Middle frontal gyrus (tissue), 1 donor: ENCODE data around the gene TMEM18.

Experiments used
- DNase-seq: peaks from one replicate; pipeline ENCODE4 v3.0.0-alpha.2; 2015; ENCODE audit warnings: low spot score; ENCODE audit errors: extremely low spot score

Gene TMEM18

DNA sequence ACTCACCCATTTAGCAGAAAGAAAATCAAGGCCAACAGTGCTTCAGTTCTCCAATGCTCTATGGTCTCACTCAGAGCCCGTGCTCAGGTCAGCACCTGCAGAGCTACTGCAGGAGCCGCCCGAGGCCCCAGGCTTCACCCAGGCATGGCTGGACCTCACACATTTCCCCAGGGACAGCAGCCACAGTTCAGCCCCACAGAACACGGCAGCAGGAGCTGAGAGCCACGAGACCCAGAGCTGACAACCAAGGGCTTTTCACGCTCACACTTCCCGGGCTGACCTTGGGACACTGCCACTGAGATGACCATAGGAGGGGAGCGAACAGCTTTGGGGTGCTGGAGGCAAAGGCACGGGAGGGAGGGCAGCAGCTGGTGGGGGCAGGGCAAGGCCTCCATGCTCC is 4.2 kb downstream of the TMEM18 start:
- DNase-seq = no peak

- DNase-seq = no peak
Observed at GRCh38 chr2:672606-672905, 4.7 kb downstream of the TMEM18 start.

DNA sequence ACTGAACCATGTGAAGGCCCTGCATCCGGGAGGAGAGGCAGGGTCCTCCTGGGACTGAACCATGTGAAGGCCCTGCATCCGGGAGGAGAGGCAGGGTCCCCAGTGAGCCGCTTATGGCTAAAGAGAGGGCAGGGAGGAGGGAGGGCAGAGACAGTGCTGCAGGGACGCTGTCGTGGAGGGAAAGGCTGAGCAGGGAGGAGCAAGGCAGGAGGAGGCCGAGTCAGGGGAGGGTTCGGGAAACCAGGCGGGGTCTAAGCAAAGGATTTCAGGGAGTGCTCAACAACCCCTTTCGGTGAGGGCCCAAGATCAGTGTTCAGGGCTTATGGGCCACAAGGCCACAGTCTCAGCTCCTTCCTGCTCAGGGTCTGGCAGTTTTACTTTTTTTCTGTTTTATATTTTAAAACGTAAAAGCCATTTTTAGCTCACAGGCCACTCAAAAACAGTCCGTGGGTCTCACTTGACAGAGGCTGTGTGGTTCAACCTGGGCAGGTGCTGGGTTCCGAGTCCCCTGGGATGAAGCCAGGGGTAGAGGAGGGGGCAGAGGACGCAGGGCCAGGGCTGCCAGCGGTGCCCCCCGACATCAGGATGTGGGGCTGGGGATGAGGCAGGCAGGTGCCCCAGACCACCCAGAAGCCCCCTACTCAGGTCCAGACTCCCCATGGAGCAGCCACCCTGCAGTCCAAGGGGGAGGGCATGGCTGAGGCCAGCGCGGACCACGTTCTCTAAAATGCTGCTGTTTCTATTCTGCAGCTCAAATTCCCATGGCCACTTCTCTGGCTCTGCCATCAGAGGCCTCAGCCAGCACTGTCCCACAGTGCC is 5.2 kb downstream of the TMEM18 start:
- DNase-seq = no peak

DNA sequence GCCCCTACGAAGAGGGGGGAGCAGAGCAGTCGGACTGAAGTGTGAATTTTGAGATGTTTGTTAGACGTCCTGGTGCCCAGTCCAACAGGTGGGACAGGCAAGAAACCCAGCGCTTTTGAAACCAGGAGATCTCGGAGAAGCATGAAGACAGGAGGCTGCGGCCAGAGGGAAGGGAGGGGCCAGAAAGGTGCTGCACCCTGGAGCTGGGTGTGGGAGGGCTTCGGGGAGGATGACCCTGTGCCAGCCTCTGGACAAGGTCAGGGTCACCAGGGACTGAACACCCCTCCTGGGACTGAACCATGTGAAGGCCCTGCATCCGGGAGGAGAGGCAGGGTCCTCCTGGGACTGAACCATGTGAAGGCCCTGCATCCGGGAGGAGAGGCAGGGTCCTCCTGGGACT is 6.1 kb downstream of the TMEM18 start:
- DNase-seq = no peak

- DNase-seq = no peak
Observed at GRCh38 chr2:670637-671036, 6.6 kb downstream of the TMEM18 start.

DNA sequence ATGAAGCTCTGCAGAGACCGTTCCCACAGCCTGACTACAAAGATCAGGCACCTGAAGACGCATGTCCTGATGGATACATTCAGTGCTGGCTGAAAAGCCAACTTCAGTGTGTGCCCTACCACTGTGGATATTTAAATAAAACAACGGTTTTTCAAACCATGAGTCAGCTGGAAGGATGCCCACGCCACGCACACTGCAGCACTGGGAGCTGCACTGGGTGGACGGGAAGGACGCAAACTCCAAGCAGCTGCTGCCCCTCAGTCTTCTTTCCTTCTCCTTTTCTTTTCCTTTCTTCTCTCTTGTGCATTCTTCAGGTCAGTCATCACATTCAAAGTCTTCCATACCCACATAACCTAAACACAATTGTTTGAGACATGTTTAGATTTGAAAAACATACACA is 7.9 kb downstream of the TMEM18 start:
- no peak for DNase-seq

DNA sequence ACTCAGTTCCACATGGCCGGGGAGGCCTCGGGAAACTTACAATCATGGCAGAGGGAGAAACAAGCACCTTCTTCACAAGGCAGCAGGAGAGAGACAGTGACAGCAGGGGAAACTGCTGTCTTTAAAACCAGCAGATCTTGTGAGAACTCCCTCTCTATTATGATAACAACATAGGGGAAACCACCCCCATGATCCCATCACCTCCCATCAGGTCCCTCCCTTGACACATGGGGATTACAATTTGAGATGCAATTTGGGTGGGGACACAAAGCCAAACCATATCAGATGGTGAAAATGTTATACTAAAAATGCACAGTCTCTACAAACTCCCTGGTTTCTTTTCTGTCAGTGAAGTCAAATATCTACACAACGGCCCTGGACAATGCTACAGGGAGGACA is 9.2 kb downstream of the TMEM18 start:
- DNase-seq = no peak

DNA sequence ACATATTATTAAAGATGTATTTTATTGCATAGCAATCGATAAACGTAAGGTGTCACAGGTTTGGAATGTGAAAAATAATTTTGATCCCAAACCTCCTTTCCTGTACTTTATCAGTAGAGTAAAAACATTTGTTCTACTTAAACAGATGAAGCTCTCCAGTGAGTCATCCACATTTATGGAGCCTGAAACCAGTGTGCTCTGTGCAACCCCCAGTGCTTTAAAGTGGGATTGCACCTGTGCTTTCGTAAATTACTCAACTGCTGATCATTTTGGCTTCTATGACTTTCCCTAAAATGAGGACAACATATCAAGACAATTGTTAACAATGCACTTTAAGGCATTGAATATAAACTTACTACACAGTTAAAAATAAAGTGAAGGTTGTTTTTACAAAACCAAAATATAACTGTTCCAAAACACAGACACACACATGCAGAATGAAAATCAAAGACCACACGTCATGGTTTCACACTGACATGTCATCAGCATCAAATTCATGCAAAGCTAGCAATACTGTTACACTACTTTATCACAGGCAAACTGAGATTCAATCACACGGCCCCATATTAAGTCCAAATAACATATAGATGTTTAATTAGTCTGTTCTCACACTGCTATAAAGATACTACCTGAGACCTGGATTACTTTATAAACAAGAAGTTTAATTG is 9.7 kb downstream of the TMEM18 start:
- no peak for DNase-seq

- no peak for DNase-seq
Observed at GRCh38 chr2:666441-666840, 10.8 kb downstream of the TMEM18 start.

DNA sequence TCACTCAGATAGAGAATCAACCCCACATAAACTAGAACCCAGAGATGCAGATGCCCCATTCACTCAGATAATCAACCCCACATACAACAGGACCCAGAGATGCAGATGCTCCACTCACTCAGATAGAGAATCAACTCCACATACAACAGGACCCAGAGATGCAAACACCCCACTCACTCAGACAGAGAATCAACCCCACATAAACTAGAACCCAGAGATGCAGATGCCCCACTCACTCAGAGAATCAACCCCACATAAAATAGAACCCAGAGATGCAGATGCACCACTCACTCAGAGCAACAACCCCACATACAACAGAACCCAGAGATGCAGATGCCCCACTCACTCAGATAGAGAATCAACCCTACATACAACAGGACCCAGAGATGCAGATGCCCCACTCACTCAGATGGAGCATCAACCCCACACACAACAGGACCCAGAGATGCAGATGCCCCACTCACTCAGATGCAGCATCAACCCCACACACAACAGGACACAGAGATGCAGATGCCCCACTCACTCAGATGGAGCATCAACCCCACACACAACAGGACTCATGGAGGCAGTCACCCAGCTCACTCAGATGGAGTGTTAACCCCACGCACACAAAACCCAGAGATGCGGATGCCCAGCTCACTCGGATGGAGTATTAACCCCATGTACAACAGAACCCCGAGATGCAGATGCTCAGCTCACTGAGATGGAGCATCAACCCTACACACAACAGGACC is 11.7 kb downstream of the TMEM18 start:
- no peak for DNase-seq

DNA sequence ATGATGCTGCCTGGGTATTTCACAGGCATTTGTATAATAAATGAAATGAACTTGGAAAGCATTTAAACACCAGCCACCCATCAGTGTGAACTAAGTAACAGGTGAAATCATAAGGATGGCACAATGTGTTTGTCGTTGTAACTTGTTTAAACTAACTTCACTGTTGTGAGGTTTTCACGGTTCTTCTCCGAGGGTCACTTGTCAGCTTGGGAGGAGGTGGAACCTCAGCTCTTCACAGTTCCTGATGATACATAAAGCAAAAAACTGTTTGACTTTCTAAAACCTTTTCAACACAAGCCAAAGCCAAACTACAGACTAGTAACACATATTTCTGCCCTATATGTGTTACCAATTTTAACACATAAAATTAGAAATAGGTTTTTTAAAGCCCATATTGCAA is 13.1 kb downstream of the TMEM18 start:
- DNase-seq = no peak

GRCh38 chr2:663221-663620 is 14.0 kb downstream of the TMEM18 start:
- no peak for DNase-seq

DNA sequence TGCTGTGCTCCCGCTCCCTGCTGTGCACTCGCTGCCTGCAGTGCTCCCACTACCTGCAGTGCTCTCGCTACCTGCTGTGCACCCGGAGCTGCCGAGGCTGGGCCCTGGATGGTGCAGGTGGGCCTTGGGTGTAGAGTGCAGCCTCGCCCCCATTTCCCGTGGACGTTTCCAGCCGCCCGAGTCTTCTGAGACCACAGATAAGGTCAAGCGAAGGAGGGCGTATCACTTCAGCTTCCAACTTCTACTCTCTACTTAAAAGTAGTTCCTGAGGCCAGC is 15.9 kb downstream of the TMEM18 start:
- DNase-seq = no peak

GRCh38 chr2:660586-661359 is 16.4 kb downstream of the TMEM18 start:
- DNase-seq = no peak

- no peak for DNase-seq
Observed at GRCh38 chr2:660029-660428, 17.2 kb downstream of the TMEM18 start.

DNA sequence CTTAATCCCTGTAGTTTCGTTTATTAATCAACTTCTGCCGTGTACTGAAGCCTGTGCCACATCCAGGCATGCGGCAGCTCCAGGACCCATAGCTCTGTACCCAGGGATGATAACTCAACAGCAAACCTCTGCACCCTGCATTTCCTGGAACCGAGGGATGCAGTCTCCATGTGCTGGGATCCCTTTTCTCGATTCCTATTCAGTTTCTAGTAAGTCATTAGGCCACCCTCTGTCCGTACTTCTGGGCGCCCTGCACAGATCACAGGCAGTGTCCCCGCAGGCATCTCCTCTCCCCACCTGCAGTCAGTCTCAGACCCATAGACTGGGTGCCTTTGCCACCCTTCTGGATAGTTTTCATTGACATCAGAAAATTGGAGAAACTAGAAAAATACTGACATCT is 18.8 kb downstream of the TMEM18 start:
- no peak for DNase-seq

DNA sequence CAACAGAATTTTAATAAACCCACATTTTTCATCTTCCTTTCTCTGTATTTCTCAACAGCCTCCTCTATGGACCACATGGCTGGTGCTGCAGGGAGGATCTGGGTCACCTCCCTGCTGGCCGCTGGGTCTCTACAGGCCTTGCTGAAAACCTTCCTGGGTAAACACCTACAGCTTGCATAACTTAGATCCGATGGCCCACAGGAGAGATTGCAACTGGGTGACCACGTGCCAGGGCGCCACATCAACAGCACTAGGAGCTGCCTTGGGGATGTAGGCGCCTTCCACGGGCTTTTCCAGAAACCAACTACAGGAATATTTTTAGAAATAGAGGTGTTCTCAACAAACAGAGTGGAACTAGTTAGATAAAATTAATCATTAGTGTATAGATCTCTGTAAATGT is 19.4 kb downstream of the TMEM18 start:
- no peak for DNase-seq

DNA sequence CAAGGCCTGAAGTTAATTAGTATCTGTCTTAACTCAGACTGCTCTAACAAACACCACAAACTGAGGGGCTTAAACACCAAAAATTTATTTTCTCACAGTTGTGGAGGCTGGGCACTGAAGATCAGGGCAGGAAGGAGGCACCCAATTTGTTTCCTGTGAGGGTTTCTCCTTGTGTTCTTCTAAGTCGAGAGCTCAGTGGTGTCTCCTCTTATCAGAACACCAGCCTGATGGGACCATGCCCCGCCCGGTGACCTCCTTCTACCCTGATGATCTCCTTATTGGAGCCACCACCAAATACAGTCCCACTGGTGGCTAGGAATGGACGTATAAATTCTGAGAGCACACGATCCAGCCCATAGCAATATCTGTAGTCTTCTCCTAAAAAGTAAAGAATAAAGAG is 20.5 kb downstream of the TMEM18 start:
- DNase-seq = no peak

DNA sequence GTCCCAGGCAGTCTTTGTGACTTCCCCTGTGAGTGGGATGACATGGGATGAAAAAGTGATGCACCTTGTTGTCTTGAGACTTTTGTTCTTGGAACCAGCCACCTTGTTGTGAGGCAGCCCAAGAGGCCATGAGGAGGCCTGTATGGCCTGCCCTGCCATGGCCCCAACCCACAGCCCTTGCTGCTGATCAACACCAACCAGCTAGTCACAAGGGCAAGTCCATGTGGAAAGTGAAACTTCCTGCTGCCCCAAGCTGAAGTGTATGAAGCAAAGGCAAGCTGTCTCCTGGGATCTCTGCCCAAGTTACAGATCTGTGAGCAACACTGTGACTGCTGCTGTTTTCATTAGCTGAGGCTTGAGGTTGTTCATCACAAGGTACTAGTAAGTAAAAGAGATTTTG is 21.6 kb downstream of the TMEM18 start:
- no peak for DNase-seq

GRCh38 chr2:654896-655295 is 22.3 kb downstream of the TMEM18 start:
- no peak for DNase-seq

GRCh38 chr2:653645-654425 is 23.4 kb downstream of the TMEM18 start:
- no peak for DNase-seq
